GM21723 (cell line): Measurements from ENCODE around the gene LSAMP.

Experiments
- ATAC-seq: cut with Tn5 transposase; IDR thresholded peaks from one replicate; pipeline ENCODE4 v1.9.1; 2021; ENCODE audit warnings: mild to moderate bottlenecking, moderate library complexity; ENCODE audit not compliant: unreplicated experiment

The LSAMP gene

DNA sequence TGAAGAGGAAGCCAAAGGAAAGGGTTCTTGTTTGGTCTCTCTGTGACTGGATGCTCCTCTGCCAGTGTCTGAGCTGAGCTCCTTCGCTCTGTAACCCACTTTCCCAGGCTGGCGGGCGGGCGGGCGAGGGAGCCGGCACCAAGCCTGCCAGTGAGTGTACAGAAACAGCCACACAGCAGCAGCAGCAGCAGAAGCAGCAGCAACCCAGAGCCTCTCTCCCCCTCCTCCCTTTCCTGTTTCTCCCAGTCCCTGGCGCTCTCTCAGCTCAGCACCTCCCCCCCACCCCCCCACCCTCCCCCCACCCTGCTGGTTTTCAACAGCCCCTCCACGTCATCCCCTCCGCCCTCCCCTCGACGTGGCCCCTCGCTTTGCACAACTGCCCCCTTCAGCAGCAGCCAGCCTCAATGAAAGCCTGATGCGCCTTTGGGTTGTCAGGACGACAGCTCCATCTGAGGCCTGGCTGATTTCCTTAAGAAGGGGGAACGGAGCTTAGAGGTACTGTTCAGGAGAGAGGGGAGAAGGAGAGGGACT, at the start of gene LSAMP:
TSS of gene LSAMP (minus strand) at position 177 of the 531 bp plus-strand sequence.
- ATAC-seq = no peak

DNA sequence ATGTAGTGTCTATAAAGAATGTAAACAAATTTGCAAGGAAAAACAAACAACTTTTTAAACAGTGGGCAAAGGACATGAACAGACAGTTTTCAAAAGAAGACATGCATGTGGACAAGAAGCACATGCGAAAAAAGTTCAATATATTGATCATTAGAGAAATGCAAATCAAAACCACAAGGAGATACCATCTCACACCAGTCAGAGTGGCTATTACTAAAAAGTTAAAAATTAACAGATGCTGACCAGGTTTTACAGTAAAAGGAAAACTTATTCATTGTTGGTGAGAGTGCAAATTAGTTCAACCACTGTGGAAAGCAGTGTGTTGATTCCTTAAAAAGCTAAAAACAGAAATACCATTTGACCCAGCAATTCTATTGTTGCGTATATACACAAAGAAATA, 47.1 kb upstream of the LSAMP start:
- no peak for ATAC-seq

DNA sequence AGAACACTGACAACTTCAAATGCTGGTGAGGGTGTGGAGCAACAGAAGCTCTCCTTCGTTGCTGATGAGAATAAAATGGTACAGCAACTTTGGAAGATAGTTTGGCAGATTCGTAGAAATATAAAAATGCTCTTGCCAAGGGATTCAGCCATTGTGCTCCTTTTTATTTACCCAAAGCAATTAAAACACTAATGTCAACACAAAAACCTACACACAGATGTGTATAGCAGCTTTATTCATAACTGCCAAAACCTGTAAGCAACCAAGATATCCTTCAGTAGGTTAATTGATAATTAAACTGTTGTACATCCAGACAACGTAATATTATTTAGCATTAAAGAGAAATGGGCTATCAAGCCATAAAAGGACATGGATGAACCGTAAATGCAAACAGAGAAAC, 37.8 kb upstream of the LSAMP start:
- ATAC-seq = no peak

DNA sequence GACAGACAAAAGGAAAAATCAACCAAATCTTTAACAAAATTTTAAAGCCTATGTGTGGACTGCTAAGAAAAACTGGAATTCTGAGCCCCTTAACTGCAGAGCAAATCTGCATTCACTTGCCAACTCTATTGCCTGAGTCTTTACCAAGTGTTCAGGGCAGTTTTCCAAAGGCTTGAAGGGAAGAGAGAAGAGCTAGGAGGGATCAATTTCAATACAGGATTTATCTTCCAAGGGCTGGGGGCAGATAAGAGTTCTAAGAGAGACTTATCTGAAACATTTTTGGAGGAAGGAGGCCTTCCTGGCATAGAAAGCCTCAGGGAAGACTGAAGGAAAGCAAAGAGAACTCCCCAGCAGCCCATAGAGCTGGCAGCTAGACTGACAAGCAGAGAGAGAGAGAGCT, 31.4 kb upstream of the LSAMP start:
- no peak for ATAC-seq

DNA sequence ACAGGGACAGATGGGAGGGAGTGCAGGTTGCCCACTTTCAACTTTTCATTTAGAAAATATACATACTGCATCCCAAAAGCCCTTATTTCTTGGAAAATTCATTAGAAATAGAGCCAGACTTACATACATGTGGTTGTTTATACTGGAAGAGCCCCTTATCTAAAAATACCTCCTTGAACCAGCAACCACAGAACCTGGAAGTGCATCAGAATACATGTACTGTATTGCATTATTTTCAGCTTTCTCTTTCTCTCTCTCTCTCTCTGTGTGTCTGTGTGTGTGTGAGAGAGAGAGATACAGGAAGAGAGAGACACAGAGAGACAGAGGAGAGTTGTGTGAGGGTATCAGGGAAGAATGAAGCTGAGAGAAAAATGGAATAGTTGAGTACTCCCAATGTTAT, 29.5 kb upstream of the LSAMP start:
- no peak for ATAC-seq

DNA sequence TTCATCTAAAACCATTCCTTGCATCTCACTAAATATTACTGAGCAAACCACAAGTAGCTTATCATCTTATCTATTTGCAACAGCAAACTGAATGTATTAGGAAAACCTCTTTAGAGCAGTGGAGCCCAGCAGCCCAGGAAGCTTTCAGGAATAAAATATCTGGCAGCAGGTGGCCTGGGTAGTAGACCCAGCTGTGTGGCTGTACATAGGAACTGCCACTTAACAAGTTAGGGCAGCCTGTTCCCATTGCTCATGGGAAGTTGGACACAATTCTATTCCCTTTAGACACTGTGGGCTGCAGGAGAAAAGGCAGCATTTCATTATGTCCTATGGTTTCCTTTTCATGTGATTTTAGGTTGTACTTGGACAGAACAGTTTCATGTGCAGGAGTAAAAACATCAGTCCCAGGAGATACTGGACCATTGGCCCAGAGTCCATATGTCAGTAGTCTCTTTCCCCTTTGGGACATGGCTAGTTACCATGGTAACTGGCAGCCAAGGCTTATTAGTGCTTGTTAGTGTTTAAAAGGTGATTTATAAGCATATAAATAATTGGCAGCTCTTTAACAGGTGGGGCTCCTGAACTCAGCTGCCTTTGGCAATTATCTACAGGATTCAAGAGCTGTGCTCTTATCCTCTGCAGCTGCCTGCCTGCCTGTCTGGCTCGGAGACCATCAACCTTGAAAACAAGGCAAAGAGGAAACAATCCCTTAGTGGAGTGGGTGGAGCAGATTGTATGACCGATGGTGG, 28.9 kb upstream of the LSAMP start:
- no peak for ATAC-seq

DNA sequence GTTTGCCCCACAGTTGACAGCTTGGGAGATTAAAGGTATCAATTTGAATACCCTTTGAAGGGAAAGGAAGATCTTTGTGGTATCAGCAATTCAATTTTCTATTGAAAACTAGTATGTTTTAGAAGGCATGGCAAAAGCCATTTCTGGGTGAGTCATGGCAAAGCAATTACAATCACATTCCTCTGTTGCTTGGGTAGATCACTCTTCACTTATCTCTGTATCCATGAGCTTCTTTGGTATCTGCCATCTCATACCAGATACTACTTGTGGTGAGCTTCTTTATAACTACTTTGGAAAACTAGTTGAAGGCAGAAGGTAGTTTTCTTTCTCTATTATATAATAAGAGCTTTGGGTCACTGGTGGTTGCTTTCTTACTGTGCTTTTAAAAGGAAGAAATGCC, 28.3 kb upstream of the LSAMP start:
- ATAC-seq = no peak

DNA sequence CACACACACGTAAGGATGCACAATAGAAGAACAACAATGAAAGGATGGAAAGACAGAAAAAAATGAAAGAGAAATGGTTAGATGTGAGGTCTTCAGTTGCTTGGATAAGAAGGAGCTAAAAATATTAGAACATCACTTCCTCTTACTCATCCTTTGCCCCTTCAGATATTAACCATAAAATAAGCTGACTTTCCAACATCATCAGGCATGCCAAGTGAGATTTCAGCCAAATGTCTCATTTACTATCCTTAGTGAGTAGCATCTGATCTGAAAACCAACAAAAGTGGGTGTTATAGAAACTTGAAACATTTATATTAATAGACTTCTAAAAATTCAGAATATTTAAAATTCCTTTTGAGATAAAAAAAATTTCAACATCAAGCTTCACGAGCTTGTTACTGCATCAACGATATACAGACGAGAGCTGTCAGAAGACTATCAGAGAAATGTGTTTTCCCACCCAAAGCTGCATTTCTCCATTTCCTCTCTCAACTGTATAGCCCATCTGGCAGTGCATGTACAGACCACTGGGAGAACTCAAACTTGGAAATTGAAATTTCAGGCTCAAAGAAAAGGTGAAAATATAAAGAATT, 25.4 kb upstream of the LSAMP start:
- ATAC-seq = no peak

DNA sequence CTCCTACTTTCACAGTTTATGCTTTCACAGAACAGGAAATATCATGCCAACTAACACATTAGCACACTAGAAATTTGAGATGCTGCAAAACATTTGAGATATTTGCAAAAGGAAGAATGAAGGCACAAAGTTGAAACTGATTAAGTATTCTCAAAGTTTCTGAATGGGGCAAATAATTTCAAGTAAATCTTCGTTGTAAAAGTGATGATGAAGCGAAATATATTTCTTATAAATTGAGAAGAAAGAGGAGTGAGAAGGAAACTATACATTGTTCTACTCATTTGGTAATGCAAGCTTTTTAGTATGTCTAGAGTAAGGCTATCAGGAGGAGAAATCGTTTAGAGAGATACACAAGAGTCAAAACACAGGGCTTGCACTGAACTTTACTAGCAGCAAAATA, 24.3 kb upstream of the LSAMP start:
- ATAC-seq = no peak

DNA sequence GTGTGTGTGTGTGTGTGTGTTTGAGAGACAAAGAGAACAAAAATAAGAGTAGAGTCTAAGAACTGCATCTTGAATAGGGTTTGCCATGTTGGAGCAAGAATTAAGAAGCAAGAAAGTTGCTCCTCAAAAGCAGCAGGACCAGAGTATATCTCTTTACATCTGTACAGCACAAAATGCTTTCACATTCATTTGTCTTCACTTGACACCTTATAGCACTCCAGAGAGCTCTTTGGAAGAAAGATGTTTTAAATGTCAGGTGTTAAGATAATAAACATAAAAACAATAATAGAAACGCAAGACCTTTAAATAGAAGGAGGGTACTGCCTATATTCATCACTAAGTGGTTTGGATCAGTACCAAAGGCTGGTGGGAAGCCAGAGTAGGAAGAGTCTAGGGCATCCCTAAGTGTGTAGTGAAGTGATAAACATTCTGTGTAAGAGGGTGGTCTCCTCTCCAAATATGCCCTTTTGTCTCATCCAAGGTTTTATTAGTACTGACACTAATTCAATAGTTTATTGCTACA, 19.1 kb upstream of the LSAMP start:
- no peak for ATAC-seq

DNA sequence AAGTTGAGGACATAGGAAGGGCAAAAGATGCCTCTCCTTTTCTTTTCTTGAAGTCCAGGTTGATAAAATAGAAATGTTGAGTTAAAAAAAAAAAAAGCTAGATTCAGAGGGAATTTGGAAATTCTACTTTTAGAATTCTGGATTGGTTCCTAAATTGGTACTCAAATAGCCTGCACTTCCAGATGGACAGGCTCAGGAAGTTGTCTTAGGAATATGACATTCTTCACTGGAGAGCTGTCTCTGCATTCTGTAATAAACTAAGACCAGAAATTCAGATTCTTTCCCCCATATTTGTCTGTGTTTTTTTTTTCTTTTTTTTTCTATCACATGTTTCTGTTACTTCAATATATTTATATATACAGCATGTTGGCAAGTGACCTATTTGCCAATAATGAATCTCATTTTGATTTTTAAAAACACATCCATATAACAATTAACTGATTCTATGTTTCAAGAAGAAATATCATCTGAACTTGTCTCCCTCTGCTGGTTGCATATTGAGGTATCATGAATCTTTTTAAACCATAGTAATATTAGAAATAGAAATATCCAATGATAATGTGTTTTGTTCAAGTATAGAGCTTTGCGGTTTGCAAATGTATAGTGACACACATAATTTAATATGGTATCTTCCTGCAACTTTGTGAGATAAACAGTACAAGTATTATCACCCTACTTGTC, 8.5 kb upstream of the LSAMP start:
- ATAC-seq = no peak

DNA sequence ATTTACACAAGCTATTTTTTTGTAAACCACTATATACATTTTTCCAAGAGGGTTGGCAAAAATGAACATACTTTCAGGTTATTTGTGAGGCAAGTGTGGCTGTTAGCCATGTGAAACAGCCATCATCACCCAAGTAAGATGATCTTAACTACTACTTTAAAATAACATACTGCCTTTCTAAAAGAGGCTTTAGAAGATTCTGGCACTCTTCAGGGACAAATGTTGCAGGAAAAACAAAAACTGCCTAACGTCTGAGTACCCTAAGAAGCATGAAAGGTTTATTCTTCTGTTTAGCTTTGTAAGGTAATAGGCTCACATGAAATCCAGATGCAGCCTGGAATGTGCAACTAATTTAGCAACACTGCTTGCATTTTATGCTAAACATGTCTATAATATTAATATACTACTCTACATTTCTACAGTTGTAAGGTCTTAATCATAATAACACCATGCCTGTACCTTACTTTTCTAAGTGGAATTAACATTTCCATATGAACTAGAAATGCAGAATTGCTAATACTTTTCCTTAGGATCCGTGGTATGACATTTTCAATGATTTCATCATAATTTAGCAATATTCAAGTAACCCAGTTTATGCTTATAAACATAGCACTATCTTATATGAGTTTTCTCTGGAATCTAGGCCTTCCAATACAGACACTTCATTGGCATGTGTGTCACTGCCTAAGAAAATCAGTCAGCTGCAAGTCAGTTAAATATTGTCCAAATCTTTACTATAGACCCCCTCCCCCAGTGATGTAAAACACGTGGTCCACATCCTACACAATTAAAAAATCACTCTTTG, 4.5 kb upstream of the LSAMP start:
- ATAC-seq = no peak

DNA sequence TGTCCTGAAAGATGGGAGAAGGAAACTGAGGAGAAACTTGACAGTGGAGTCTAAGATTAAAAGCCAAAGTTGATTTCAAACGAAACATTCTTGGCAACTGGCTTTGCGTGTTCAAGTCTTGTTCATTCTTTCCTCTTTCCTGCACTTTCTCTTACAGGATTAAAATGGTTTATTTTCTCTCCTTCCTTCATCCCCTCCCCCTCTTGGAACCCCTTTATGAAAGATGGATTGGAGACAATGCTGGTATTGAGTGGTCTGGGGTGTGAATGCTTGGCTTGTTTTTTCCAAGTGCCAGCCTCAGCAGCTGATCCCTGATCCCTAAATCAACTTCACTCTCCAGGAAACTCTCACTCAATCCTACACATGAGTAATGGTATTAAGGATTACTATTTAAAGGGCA, 703 bp upstream of the LSAMP start:
- no peak for ATAC-seq

DNA sequence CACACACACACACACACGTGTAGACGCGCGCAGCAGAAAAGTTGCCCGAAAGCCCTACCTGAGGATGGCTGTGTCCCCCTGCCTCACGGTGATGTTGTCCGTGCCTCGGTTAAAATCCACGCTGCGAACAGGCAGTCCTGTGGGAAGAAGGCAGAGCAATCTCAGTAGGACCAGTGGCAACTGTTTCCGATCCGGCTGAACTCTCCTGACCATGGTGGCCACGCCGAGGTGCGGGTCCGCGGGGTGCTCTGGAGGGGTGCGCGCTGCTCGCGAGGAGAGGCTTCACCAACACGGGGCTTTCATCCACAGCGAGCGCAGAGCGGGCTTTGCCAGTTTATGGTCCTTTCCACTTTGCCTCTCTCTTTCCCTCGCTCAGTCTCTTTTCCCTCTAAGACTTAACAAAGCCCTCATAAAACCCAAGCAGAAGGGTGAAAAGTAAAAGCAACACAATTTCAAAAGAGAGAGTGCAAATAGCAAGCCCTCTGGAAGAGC, 422 bp downstream of the LSAMP start:
- no peak for ATAC-seq

DNA sequence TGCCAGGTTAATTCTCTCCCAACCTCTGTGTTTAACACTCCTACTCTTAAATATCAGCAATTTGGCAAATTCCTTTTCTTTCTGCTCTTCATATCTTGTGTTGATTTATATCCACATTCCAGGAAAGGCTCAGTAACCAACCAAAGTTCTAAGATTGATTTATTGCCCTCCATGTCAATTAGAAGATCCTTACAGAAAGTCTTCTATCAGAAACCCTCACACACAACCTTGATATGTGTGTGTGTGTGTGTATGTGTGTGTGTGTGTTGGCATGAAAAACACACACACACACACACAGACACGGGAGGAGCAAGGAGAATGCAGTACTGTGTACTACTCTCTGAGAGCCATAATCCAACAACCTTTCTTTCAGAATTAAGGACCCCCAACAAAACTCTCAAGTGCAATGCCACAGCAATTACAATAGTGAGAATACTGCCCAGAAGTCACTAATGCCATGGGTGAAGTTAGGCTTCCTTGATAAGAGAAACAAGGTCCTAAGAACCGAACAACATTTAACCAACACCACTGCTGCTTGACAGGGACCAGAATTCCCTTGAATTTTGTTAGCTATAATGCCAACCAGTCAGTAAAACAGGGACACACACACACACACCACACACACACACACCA, 1.1 kb downstream of the LSAMP start:
- no peak for ATAC-seq

DNA sequence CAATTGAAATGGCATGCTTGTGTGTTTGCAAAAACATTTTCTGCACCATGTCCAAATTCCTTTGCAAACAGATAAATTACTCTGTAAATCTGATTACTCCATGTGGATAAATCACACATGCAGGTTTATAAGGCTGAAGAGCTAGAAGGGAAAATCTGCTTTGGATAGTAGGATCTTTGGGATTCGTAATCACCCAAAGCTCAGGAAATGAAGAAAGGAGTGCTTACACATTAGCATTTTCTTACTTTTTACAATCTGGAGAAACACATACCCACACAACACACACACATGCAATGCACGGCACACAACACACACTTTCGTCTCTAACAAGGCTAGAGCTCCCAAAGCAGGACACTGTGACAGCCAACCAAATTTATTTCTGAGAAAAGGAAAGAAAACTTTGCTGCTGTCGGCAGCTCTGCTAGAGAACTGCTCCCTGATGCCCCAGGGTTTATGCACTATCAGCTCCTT, 2.1 kb downstream of the LSAMP start:
- no peak for ATAC-seq

DNA sequence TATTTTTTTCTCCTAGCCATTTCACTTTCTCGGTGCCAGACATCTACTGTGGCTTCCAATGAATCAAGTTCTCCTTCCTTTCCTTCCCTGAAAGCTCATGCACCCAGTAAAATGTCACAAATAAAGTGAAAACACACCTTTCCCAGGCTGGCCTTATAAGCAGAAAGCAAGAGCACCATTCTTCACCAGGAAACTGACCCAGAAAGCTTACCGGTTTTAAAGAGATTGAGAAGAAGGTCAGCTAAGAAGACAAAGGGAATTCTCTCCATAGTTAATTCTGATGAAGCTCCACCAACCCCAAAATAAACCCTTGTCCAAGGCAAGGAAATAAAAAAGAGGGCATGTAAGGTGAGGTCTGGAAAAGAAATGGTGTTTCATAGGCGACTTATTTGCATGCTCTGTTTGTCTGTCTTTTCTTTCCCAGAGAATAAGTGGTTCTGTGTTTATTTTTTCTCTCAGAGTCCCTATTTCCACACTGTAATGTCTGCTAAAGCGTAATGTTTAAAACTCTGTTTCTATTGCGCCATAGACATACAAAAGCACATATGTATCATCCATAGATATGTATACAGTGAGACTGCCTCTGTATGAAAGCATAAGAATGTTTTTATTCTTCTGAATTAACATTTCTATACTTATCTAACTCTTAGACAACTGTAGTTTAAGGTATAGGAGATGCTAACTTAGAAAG, 2.8 kb downstream of the LSAMP start:
- no peak for ATAC-seq

DNA sequence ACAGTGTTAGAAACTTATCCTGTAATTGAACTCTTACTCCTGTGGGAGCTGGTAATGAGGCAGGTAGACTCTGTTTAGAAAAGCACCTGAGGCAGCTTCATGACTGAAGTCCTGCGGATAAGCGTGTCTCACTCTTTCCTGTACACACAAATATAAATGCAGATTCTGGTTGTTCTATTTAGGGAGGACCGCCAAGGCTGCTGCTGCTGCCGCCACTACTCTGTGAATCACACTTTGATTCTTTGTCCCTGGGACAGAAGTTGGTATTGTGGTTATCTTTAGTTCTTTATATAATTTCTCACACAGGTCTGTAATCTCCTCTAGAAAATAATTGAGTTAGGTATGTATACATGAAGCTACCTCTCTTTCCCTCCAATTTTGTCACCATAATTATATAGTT, 3.6 kb downstream of the LSAMP start:
- no peak for ATAC-seq

DNA sequence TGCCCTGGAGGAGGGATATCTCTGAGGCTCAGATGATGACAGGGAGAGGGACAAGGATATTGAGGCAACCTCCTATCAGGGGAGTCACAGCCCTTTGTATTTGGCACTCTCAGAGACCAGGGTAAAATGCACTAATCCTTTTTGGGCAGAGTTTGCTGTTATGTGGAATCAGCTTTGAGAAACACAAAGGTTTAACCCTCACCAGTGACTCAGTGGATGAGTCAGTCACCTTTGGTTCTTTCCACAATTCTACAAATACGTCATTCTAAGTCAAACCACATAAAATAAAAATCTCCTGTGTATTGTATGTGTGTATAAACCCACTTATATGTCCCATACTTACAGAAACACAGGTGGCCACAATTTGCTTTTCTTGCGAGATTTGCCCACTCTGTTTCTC, 5.1 kb downstream of the LSAMP start:
- ATAC-seq = no peak

DNA sequence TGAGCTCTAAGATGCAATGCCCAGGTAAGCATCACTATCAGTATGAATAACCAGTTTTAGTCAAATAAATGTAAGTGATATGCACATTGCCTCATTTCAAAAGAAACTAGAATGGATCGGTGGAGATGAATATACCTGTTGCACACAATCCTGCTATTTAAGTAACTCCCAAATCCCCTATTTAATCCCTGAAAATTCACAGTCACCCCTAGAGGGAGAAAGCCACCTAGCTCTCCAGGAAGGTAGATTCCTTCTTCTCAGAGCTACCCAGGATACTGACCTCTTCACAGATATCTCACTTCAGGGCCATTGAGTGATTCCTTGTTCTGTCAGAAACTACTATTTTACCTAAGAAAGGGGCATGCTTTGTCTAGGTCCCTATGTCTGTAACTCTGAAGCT, 11.7 kb downstream of the LSAMP start:
- no peak for ATAC-seq
